ENCODE data around the gene SLC27A3.

SLC27A3 gene

DNA sequence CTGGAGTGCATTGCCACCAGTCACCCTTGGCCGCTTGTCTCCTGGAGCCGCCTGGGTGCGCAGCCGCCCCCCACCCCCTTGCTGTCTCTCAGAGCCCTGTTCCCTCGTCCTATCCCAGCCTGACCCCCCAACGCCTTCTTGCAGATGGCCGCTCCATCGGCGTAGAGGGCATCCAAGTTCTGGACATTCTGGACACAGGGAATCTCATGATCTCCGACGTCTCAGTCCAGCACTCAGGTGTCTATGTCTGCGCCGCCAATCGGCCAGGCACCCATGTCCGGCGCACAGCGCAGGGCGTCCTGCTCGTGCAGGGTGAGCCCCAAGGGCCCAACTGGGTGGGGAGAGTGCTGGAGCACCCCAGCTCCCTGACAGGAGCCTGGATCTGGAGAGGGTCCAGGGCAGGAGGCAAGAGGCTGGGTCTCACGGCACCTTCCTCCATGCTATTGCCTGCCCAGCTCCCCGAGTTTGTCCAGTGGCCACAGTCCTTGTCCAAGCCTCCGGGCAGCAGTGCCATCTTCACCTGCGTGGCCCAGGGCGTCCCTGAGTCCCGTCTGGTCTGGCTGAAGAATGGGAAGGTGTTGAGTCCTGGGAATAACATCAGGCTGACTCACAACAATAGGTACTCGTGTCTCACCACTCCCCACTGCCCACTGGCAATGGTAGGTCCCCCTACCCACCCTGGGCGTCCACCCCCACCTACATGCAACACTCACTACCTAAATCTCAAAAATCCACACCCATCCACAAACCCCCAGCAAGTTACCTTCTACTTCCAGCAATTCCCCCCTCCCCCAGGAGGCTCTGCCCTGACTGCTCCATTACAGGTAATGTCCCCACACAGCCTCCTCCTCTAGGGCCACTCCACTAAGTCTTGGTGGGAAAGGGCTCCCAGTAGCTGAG, 24.6 kb downstream of the SLC27A3 start:
- H3K27ac Mint-ChIP-seq, result peak overlapping the region; percentile 27

GRCh38 chr1:153800516-153800915, 25.3 kb downstream of the SLC27A3 start:
- peak overlapping the region; percentile 27 for H3K27ac Mint-ChIP-seq
- no peaks in the 10 kb centered on the region for H3K9me3 Mint-ChIP-seq
- no peaks in the 10 kb centered on the region for H3K27me3 Mint-ChIP-seq
- peaks cover 6% of the 10 kb centered on the region for H3K36me3 Mint-ChIP-seq
- H3K4me1 Mint-ChIP-seq, result peaks cover 37% of the 10 kb centered on the region
- no peak overlapping the region for H3K4me3 Mint-ChIP-seq

More for the DNA sequence above, 24.6 kb downstream of the SLC27A3 start:
- Mint-ChIP-seq H3K36me3 (peaks cover 6% of the 10 kb centered on the region), H3K4me1 (peaks cover 30% of the 10 kb centered on the region), H3K9me3 (no peaks in the 10 kb centered on the region), H3K4me3 (no peak overlapping the region), H3K27me3 (no peaks in the 10 kb centered on the region)

GRCh38 chr1:153801028-153801625, 25.9 kb downstream of the SLC27A3 start:
- peaks cover 42% of the 10 kb centered on the region for H3K4me1 Mint-ChIP-seq
- H3K36me3 Mint-ChIP-seq, result peaks cover 6% of the 10 kb centered on the region
- H3K27ac Mint-ChIP-seq, result peak overlapping the region; percentile 81
- no peaks in the 10 kb centered on the region for H3K27me3 Mint-ChIP-seq
- H3K9me3 Mint-ChIP-seq, result no peaks in the 10 kb centered on the region
- no peak overlapping the region for H3K4me3 Mint-ChIP-seq

DNA sequence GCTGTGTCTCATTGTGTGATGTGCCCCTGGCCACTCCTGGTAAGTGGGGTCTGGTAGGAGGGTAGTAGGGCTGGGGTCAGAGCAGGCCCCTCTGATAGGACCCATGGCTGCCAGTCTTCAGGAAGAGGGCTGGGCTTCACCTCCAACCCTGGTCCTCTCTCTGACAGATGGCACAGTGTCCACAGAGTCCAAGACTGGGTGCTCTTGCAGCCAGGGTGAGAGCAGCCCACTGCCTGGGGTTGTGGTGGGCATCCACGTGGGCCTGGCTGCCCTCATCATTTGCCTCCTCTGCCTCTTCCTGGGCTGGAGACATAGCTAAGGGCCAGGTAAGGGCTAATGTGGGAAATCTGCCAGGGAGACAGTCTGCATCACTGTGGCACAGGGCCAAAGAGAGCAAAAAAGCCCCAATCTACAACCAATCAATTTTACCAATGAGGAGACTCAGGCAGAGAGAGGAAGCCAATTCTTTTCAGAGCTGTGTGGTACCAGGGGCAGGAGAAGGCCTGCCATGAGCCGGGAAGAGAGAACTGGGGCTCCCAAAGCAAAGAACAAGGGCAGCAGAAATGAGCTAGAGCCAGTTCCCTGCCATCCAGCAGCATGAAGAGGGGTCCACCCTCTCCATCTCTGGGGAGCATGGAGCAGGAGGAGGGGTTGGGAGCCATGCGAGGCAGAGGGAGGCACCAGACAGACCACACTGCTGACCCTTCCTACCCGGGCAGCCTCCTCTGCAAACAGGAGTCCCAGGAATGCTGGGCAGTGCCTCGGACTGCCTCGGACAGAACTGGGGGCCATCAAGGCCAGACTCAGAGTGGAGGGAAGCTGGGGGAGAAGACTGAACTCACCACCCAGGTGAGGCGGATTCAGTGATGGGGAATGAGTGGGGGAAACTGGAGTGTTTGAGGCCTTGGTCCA, 26.8 kb downstream of the SLC27A3 start:
- Mint-ChIP-seq H3K9me3 (no peaks in the 10 kb centered on the region), H3K27me3 (no peaks in the 10 kb centered on the region), H3K4me3 (no peak overlapping the region), H3K27ac (peak overlapping the region; percentile 68), H3K4me1 (peaks cover 46% of the 10 kb centered on the region), H3K36me3 (peaks cover 6% of the 10 kb centered on the region)

GRCh38 chr1:153803470-153804056, 28.4 kb downstream of the SLC27A3 start:
- no peaks in the 10 kb centered on the region for H3K27me3 Mint-ChIP-seq
- no peaks in the 10 kb centered on the region for H3K9me3 Mint-ChIP-seq
- peak overlapping the region; percentile 82 for H3K27ac Mint-ChIP-seq
- H3K36me3 Mint-ChIP-seq, result peaks cover 8% of the 10 kb centered on the region
- H3K4me3 Mint-ChIP-seq, result no peak overlapping the region
- H3K4me1 Mint-ChIP-seq, result peaks cover 41% of the 10 kb centered on the region

DNA sequence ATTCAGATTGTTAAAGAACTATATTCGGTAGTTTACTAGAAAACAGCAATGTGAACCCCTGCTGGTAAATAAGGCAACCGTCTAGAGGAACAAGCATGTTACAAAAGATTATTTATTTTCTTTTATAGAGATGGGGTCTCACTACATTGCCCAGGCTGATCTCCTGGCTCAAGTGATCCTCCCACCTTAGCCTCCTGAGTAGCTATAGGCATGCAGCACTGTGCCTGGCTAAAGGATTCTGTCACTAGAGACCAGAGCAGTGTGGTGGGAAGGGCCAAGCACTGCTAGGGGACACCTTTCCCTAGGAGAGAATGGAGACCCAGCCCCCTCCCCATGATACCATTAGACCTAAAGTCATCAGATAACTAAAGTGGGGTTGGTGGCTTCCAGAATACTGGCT, 28.9 kb downstream of the SLC27A3 start:
- Mint-ChIP-seq H3K27me3 (no peaks in the 10 kb centered on the region), H3K36me3 (peaks cover 8% of the 10 kb centered on the region), H3K27ac (peak overlapping the region; percentile 82), H3K4me3 (no peak overlapping the region), H3K9me3 (no peaks in the 10 kb centered on the region), H3K4me1 (peaks cover 38% of the 10 kb centered on the region)

GRCh38 chr1:153805042-153805745, 30.0 kb downstream of the SLC27A3 start:
- H3K4me3 Mint-ChIP-seq, result peak overlapping the region; percentile 77
- H3K4me1 Mint-ChIP-seq, result peaks cover 38% of the 10 kb centered on the region
- H3K27me3 Mint-ChIP-seq, result no peaks in the 10 kb centered on the region
- peaks cover 8% of the 10 kb centered on the region for H3K36me3 Mint-ChIP-seq
- no peaks in the 10 kb centered on the region for H3K9me3 Mint-ChIP-seq
- peak overlapping the region; percentile 88 for H3K27ac Mint-ChIP-seq

- H3K27me3 Mint-ChIP-seq, result no peaks in the 10 kb centered on the region
- H3K4me1 Mint-ChIP-seq, result peaks cover 38% of the 10 kb centered on the region
- H3K4me3 Mint-ChIP-seq, result peak overlapping the region; percentile 77
- H3K27ac Mint-ChIP-seq, result peak overlapping the region; percentile 88
- H3K36me3 Mint-ChIP-seq, result peaks cover 9% of the 10 kb centered on the region
- H3K9me3 Mint-ChIP-seq, result no peaks in the 10 kb centered on the region
These were observed 30.9 kb downstream of the SLC27A3 start for GRCh38 chr1:153805886-153806719.

DNA sequence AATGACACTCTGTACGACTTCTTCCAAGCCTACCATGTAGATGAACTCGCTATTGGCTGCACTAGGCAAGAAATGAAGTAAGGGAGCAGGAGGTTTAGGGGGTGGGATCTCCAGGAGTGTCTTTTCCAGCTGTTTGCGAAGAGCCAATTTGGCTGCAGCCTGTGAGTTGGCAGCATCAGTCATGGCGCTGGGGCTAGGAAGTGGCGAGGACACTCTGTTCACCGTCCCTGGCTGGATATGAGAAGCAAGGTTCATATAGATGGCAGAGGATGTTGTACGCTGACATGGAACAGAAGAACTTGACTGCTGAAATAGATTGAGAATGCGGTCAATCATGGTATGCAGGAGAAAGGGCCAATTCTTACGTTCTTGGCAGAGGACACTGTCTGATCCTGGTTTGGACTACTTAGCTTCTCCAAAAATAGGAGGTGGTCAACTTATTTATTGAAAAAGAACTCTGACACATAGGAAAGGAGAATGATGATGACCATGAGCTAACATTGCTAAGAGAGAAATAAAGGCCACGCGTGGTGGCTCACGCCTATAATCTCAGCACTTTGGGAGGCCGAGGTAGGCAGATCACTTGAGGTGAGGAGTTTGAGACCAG, 41.2 kb downstream of the SLC27A3 start:
- H3K4me3 Mint-ChIP-seq, result no peak overlapping the region
- no peak overlapping the region for H3K27ac Mint-ChIP-seq
- H3K4me1 Mint-ChIP-seq, result no peaks in the 10 kb centered on the region
- H3K9me3 Mint-ChIP-seq, result no peaks in the 10 kb centered on the region
- peaks cover 15% of the 10 kb centered on the region for H3K36me3 Mint-ChIP-seq
- H3K27me3 Mint-ChIP-seq, result no peaks in the 10 kb centered on the region

- Mint-ChIP-seq H3K36me3 (peaks cover 12% of the 10 kb centered on the region), H3K4me1 (no peaks in the 10 kb centered on the region), H3K27me3 (no peaks in the 10 kb centered on the region), H3K9me3 (no peaks in the 10 kb centered on the region), H3K27ac (peak overlapping the region; percentile 6), H3K4me3 (no peak overlapping the region)
These were observed 43.7 kb downstream of the SLC27A3 start for GRCh38 chr1:153818876-153819275.

DNA sequence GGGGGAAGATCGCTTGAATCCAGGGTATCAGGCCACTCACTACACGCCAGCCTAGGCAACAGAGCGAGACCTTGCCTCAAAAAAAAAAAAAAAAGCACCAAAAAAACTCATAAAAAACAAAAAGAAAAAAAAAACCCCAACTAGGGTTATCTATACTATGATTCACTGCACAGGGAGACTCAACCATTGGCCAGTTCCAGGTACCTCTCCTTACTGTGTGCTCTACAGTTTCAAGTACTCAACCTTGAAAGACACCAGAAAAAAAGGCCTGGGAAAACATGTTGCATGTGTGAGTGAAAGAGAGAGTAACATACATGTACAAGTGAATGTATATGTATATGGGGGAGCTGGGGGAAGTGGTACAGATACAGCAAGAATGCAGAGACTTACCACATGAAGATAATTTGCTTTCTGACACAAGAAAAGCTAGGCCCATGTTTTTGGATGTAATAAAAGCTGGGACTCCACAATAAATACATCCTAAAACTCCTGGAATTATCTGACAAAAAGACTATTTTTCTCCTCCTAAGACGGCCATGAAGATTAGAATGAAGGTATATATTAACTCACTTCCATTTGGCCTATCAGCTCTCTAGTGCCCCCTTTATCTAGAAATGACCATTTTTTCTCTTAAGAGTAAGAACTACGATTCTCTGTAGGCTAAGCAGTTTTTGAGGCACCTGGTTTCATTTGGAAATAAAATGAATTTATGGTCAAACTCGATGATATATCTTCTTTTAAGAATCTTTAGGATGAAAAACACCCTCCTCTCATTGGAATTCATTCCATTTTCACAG, 52.2 kb downstream of the SLC27A3 start:
- H3K4me3 Mint-ChIP-seq, result no peak overlapping the region
- no peaks in the 10 kb centered on the region for H3K9me3 Mint-ChIP-seq
- H3K27me3 Mint-ChIP-seq, result no peaks in the 10 kb centered on the region
- peaks cover 4% of the 10 kb centered on the region for H3K4me1 Mint-ChIP-seq
- H3K36me3 Mint-ChIP-seq, result no peaks in the 10 kb centered on the region
- H3K27ac Mint-ChIP-seq, result peak overlapping the region; percentile 19

Measured in activated naive CD4-positive, alpha-beta T cell treated with anti-CD3 and anti-CD28 coated beads, Interleukin-2, amount 50 U/mL, for 24 hours (primary cell).